ENCODE data around the gene SUMF1.

Gene SUMF1

DNA sequence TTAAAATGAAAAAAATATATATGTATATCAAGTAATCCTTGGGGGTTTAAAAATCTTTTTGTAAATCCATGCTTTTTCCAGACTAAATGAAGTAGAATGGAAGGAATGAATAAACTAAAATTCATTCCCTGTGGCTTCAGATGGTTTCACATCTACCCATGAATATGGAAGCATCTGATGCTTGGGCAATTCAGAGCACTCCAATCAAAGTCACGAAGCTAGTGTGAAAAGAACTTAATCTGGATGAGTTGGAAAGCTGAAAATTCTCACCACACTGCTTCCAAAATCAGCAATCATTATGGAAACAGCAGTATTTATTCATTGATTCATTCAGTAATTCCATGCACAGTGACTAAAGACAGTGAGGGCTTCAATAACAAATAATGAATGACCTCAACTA lies 55.2 kb downstream of the SUMF1 start:
- DNase-seq: no peak

DNA sequence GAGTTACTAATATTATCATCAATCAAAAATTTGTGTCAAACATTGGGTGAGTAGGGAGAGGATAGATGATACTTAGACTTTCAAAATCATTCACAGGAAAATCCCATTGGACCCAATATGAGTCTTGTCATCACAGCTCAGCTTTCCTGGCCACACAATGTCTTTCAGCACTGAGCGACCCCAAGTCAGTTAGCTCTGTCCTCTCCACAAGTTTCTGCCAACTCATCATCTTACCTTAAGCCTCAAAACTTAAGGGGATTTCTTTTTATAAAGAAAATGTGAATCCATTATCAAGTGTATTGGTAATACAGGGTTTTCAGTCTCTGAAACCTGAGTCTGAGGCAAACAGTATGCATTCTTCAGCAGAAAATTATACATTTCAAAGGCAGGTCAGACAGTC lies 55.8 kb downstream of the SUMF1 start:
- DNase-seq: no peak

- DNase-seq: peak in 2 of 3 donors; percentile 27 to 35
These were observed 56.5 kb downstream of the SUMF1 start for GRCh38 chr3:4410606-4411005.

DNA sequence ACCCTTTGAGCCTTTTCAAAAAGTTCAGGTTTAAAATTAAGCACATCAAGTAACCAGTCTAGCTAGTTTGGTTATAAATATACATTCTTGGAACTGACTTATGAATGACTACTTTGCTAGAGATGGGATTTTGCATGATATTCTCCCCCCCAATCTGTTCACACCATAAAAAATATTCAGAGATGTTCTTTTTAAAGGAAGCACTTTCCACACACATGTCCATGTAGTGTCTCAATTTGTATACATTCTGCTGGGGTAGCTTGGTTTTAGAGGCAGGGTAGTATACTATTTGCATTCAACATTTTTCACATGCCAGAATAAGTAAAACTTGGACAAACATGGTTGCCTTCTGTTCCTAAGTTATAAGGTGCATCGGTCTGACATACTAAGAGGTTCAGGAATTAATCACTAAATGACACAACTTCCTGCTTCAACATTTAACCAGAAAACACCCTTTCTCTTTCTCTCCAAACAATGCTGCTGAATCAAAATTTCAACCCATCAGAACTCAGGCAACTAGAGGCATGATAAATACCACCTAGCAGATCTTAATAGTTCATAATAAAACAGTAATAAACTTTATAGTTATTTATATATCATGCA lies 57.0 kb downstream of the SUMF1 start:
- DNase-seq: no peak

DNA sequence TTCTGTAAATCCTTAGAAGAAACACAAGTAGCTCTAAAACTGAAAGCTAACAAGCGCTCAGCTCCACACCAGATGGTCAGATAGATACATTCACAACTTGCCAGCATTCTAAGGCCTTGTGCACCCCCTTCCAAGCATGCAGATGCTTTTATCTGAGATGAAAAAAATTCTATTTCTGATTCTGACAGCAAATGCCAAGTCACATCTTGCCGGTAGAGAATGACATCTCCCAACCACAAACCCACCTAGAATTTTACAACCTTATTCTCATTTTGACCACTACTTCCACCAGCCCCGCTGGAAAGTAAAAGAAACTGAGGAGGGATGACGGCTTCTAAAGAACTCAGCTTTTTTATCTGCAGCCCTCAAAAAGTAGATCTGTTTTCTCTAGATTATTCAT lies 57.7 kb downstream of the SUMF1 start:
- DNase-seq: no peak

DNA sequence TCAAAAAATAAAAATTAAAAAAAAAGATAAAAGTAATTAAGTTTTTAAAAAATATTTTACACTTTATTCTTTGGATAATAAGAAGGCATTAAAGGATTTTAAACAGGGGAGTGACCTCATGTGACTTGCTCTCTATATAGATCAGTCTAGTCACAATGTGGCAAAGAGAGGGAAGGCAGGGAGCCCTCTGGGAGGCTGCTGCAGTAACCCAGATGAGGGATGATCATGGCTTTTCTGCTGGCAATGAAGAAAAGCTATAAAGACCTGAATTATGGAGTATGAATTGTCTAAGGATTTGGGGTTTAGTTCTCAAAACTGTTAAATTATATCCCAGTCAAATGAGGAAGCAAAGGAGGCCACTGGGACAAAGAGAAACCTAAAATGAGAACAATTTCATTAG lies 58.1 kb downstream of the SUMF1 start:
- no peak for DNase-seq

DNA sequence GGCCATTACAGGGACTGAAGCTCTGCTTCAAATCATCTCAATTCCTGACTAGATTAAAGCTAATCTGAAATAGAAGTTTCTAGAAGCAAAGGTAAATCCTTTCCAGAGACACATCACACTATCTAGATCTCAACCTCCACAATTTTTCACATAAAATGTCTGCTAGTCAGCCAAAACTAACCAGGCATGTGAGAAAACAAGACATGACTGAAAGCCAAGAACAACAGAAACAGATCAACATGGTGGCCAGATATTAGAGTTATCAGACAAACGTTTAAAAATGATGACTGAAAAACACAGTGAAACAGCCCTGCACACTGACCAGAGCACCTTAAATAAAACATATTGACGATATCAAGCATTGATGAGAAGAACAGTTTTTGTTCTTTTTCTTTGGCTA lies 59.1 kb downstream of the SUMF1 start:
- no peak for DNase-seq

DNA sequence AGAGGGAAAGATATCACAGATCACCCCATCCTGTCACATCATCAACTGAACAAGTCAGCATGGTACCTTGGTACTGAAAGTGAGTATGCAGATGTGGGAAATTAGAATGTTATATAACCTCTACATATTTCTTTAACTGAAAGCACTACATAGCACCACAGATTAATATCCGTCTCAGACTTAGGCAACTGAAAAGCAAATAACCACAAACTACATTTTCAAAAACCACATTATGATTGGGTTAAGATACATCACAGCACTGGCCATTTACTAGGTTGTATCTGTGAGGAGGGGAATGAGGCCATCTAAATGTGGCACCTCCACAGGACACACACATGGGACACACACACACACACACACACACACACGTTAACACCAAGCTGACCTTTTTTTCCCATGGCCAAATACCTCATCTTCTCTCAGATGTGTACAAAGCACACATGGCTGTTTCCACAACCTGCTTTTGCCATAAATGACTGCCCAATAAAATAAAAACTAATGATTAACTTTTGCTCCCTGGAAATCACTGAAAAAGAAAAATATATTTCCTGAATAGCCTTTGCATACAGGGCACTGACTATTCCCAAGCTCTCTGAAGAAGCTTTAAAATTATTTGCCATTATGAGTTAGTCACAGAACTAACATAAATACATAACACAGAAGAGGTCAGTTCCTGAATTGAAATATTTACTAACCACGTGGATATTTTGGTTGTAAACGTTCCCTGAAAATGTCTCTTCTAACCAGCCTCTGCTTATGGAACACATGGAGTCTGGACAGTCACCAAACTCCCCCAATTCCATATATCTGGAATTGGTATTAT lies 60.1 kb downstream of the SUMF1 start:
- DNase-seq: no peak

DNA sequence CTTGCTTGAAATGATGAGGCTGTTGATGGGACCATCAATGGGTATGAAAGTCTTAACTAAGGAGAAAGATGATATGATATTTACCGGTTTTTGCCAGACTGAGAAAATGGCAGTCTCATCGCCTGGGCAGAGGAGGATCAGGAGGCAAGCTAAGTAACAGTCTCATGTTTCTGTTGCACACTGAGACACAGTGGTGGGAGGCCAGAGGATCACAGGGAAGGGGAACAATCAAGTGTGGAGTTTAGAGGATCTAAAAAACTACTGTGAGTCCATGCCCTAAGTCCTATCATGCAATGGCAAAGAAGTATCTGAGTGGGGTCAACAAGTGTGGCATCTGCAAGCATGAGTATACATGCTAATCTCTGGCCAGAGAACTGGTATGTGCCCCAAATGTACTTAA lies 62.2 kb downstream of the SUMF1 start:
- no peak for DNase-seq

GRCh38 chr3:4401441-4401840 lies 65.6 kb downstream of the SUMF1 start:
- no peak for DNase-seq

DNA sequence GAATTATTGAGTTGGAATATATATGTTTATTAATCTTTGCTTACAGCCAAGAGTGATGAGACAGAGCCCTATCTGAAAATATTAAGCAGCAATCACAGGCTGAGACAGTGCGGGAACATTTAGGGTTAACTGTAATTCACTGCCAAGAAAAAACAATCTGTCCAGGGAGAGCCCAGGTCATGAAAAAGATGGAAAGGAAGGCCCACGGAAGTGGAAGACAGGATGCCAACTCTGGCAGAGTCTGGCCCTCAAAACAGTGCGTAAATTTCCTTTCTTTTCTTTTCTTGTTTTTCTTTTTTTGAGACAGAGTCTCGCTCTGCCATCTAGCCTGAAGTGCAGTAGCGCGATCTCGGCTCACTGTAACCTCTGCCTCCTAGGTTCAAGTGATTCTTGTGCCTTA lies 67.6 kb downstream of the SUMF1 start:
- DNase-seq: no peak

- DNase-seq: no peak
These were observed 68.2 kb downstream of the SUMF1 start for GRCh38 chr3:4398941-4399245.

GRCh38 chr3:4398120-4398940 lies 68.7 kb downstream of the SUMF1 start:
- peak; percentile 28 to 64 (median 64) for DNase-seq

- DNase-seq: no peak
These were observed 69.6 kb downstream of the SUMF1 start for GRCh38 chr3:4397466-4397865.

DNA sequence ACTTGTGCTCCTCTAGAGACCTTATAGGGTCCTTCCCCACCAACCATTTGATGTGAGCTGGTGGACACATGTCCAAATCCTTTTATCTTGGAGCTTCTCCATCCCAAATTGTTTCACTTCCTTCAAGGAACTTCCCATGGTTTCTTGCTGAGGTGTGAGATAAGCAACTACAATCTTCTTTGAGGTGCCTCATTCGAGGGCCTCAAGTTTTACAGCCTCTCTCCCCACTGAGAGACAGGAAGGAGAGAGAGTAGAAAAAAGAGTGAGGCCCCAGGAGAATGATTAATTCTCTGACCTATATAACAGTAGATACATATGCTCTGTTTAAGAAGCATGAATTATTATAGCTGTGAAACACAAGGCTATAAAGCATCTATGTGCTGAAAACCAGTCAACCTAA lies 70.5 kb downstream of the SUMF1 start:
- DNase-seq: no peak

GRCh38 chr3:4396006-4396405 lies 71.1 kb downstream of the SUMF1 start:
- no peak for DNase-seq

- no peak for DNase-seq
These were observed 71.6 kb downstream of the SUMF1 start for GRCh38 chr3:4395448-4395847.

DNA sequence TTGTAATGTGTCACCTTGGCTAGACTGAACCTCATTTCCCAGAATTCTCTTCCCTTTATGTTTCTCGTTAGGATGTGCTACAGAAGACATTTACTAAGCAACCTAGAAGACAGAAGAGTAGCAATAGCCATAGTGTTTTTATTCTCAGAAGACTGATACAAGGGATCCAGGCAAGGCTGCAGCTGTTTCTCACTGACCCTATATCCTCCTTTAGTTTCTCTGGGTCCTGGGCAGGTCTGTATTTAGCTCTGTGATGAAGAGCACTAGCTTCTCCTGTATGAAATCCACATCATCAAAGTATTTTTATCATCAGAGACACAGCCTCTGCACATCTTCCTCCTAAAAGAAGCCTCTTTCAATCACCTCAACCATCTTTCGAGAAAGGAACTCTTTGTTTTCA lies 72.5 kb downstream of the SUMF1 start:
- no peak for DNase-seq

DNA sequence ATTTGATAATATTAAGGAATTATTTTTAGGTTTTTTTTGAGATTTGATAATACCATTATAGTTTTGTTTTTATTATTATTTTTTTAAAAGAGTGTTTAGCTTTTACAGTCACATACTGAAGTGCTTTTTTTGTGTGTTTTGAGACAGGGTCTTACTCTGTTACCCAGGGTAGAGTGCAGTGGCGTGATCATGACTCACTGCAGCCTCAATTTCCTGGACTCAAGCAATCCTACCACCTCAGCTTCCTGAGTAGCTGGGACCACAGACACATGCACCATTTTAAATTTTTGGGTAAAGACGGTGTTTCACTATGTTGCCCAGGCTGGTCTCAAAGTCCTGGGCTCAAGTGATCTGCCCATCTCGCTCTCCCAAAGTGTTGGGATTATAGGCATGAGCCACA lies 73.0 kb downstream of the SUMF1 start:
- DNase-seq: peak; percentile 33 to 47 (median 37)

DNA sequence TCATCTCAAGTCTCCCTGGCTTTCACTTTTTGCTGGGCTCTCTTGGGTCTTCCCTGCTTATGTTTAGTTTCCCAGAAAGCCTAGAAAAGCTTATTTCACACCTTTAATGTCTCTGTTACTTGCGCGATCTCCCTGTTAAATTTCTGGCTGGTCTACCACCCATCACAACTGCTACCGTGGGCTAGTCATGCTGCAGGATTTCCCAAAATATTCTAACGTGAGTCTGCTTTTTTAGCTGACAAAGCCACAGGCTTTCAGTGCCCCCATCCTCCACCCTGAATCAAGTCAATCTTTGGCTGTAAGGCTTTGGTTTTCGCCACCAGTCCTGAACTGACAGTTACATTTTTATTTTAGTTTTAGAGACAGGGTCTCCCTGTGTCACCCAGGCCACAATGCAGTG lies 74.1 kb downstream of the SUMF1 start:
- no peak for DNase-seq

DNA sequence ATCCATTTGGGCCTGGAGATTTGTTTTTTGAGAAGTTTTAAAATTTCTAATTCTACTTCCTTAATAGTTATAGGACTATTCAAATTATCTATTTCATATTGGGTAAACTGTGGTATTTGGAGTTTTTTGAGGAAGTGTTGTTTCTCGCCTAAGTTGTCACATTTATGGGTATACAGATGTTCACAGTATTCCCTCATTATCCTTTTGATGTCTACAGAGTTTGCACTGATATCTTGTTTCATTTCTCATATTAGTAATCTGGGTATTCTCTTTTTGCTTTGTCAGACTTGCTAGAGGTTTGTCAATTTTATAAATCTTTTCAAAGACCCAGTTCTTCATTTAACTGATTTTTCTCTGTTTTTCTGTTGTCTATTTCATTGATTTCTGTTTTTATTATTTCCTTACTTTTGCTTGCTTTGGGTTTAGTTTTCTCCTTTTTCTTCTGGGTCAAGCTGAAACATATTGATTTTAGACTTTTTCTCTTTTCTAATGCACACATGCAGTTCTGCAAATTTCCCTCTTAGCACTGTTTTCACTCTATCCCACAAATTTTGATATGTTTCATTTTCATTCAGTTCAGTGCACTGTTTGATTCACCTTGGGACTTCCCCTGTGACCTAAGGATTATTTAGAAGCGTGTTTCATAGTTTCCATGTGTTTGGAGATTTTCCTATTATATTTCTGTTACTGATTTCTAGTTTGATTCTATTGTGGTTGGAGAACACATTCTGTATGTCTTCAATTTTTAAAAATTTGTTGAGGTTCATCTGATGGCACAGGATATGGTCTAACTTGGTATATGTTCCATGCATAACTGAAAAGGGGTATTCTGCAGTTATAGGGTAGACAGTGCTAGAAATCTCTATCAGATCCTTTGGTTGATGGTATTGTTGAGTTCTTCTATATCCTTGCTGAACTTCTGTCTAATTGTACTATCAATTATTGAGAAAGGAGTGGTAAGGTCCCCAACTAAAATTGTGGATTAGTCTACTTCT lies 79.6 kb downstream of the SUMF1 start:
- peak in 2 of 3 donors; percentile 22 to 28 for DNase-seq

GRCh38 chr3:4385201-4385600 lies 81.9 kb downstream of the SUMF1 start:
- no peak for DNase-seq

- no peak for DNase-seq
These were observed 87.1 kb downstream of the SUMF1 start for GRCh38 chr3:4380013-4380412.

Data from suppressor macrophage treated with lipopolysaccharide for 1 hour (primary cell).